GM12878 (cell line): ENCODE measurements around the gene ZCCHC13. TPM values are rescaled to one million over a fixed set of nuclear protein-coding genes. Genes with fewer than 3 reads are reported as not detected.

ENCODE experiments used
- ATAC-seq: fragments of 200-7000 bp; cut with Tn5 transposase; 3 replicates; pipeline ENCODE4 v1.9.1; 2020; ENCODE audit warnings: mild to moderate bottlenecking, moderate library complexity
- BruUV-seq: library from RNA; stranded (reverse); fragments of 400-500 nt; replicated peaks from 2 replicates; lab custom pipeline; 2021; lab: Mats Ljungman, UMichigan
- CTCF ChIA-PET: fragments of 300-600 bp; sonication (Branson Sonifier 250); formaldehyde crosslinking; extraction: SDS; loops from one replicate; lab custom pipeline; 2021; ENCODE audit warnings: inconsistent platforms; lab: Yijun Ruan, JAX
- POLR2A ChIA-PET: fragments of 350-600 bp; formaldehyde crosslinking; extraction: SDS; loops from one replicate; lab custom pipeline; 2021; ENCODE audit warnings: inconsistent platforms; lab: Charles Lee
- RAD21 ChIA-PET: fragments of 300-600 bp; sonication (Branson Sonifier 250); formaldehyde crosslinking; loops from one replicate; lab custom pipeline; 2023; ENCODE audit warnings: antibody characterized with exemption; ENCODE audit not compliant: unreplicated experiment; lab: Charles Lee
- SMC1A ChIA-PET: fragments of 300-600 bp; sonication (Branson Sonifier 250); formaldehyde crosslinking; loops from one replicate; lab custom pipeline; 2023; ENCODE audit not compliant: unreplicated experiment, uncharacterized antibody; lab: Charles Lee
- DNase-seq: peaks from one replicate; pipeline ENCODE4 v3.0.0-alpha.2; 2011; ENCODE audit warnings: low read depth, low spot score
- FAIRE-seq: peaks from 3 replicates; lab custom pipeline; 2011; peaks lifted over from hg19 to GRCh38; lab: Jason Lieb, UNC
- H2AFZ ChIP-seq: 2 replicates; pipeline ENCODE4 v1.6.0; 2011; ENCODE audit warnings: low read depth, low read length, control low read depth; ENCODE audit not compliant: control insufficient read depth
- H3K27ac ChIP-seq: 2 replicates; pipeline ENCODE4 v1.5.1; 2011; ENCODE audit warnings: control low read depth; ENCODE audit not compliant: control insufficient read depth, insufficient read depth
- H3K27me3 ChIP-seq, 2 experiments: replicated peaks in 1 of 2; 2 replicates each; pipeline versions ENCODE4 v1.6.0 to v1.6.1; 2011; ENCODE audit warnings: low read length in 1 of 2; ENCODE audit not compliant: control insufficient read depth in 2 of 2, insufficient read depth in 2 of 2
- H3K36me3 ChIP-seq, 2 experiments: 2 replicates each; pipeline ENCODE4 v1.5.1; 2011; ENCODE audit warnings: low read length in 1 of 2; ENCODE audit not compliant: control insufficient read depth in 2 of 2, insufficient read depth in 2 of 2
- H3K4me1 ChIP-seq: 2 replicates; pipeline ENCODE4 v1.6.1; 2011; ENCODE audit warnings: mild to moderate bottlenecking, low read length, moderate library complexity, mixed read lengths; ENCODE audit not compliant: control insufficient read depth, insufficient read depth
- H3K4me2 ChIP-seq: 2 replicates; pipeline ENCODE4 v1.6.0; 2011; ENCODE audit warnings: control low read depth; ENCODE audit not compliant: control insufficient read depth, insufficient read depth
- H3K4me3 ChIP-seq: fragments of 200-600 bp; sonication (generic); 2 replicates; pipeline ENCODE4 v1.5.1; 2016
- H3K79me2 ChIP-seq: 2 replicates; pipeline ENCODE4 v1.6.0; 2011; ENCODE audit warnings: low read length; ENCODE audit not compliant: control insufficient read depth, insufficient read depth
- H3K9ac ChIP-seq: 2 replicates; pipeline ENCODE4 v1.8.0; 2011; ENCODE audit warnings: low read length, control low read depth, mixed read lengths; ENCODE audit not compliant: control insufficient read depth, insufficient read depth
- H3K9me3 ChIP-seq: replicated peaks from 3 replicates; pipeline ENCODE4 v1.5.1; 2011; ENCODE audit warnings: mild to moderate bottlenecking, low read length; ENCODE audit not compliant: control insufficient read depth, insufficient read depth
- H4K20me1 ChIP-seq: 2 replicates; pipeline ENCODE4 v1.6.0; 2011; ENCODE audit not compliant: control insufficient read depth, insufficient read depth
- BACH1 ChIP-seq: fragments of 450-650 bp; IDR thresholded peaks from 2 replicates; pipeline ENCODE4 v1.6.1; 2017; ENCODE audit warnings: mild to moderate bottlenecking, borderline replicate concordance
- BHLHE40 ChIP-seq, 2 experiments: fragments of 450-650 bp in 1 of 2; IDR thresholded peaks; 2 replicates each; pipeline ENCODE4 v1.6.1; 2011 to 2017; ENCODE audit warnings: low read depth in 2 of 2, borderline replicate concordance in 1 of 2, improper control_type of control experiment in 1 of 2, low read length in 1 of 2, mild to moderate bottlenecking in 1 of 2
- CREM ChIP-seq: IDR thresholded peaks from 2 replicates; pipeline ENCODE4 v1.6.1; 2014; ENCODE audit warnings: antibody characterized with exemption, low read depth
- EED ChIP-seq: sonication (generic); IDR thresholded peaks from 2 replicates; pipeline ENCODE4 v1.6.1; 2016; ENCODE audit warnings: antibody characterized with exemption, low read depth
- EP300 ChIP-seq, 2 experiments: fragments of 150-350 bp in 1 of 2; IDR thresholded peaks; 2 replicates each; pipeline ENCODE4 v1.6.1; 2011 to 2012; ENCODE audit warnings: low read depth in 2 of 2, low read length in 2 of 2, borderline replicate concordance in 1 of 2, improper control_type of control experiment in 1 of 2, inconsistent platforms in 1 of 2; ENCODE audit not compliant: control insufficient read depth in 1 of 2
- ETV6 ChIP-seq, 2 experiments: fragments of 450-650 bp in 1 of 2; IDR thresholded peaks in 1 of 2; conservative IDR thresholded peaks in 1 of 2; 2 replicates each; pipeline ENCODE4 v1.6.1; 2014; ENCODE audit warnings: antibody characterized with exemption in 1 of 2, borderline replicate concordance in 1 of 2, low read depth in 1 of 2, mild to moderate bottlenecking in 1 of 2, moderate library complexity in 1 of 2
- EZH2 ChIP-seq: IDR thresholded peaks from 2 replicates; pipeline ENCODE4 v1.6.1; 2012; ENCODE audit warnings: low read depth, mild to moderate bottlenecking, control low read depth, inconsistent platforms, low read length, borderline replicate concordance; ENCODE audit not compliant: control insufficient read depth
- MTA3 ChIP-seq: IDR thresholded peaks from 2 replicates; pipeline ENCODE4 v1.6.1; 2012; ENCODE audit warnings: low read length, inconsistent platforms, borderline replicate concordance
- NR2C1 ChIP-seq: fragments of 450-650 bp; IDR thresholded peaks from 2 replicates; pipeline ENCODE4 v1.6.1; 2017; ENCODE audit warnings: antibody characterized with exemption, mild to moderate bottlenecking, moderate library complexity
- POLR2AphosphoS5 ChIP-seq: IDR thresholded peaks from 2 replicates; pipeline ENCODE4 v1.6.1; 2011; ENCODE audit warnings: mild to moderate bottlenecking, low read length, inconsistent platforms
- REST ChIP-seq: IDR thresholded peaks from 2 replicates; pipeline ENCODE4 v1.6.1; 2012; ENCODE audit warnings: mild to moderate bottlenecking, low read depth, low read length
- SMARCA5 ChIP-seq: fragments of 450-650 bp; IDR thresholded peaks from 2 replicates; pipeline ENCODE4 v1.6.1; 2017; ENCODE audit warnings: mild to moderate bottlenecking
- SREBF2 ChIP-seq: IDR thresholded peaks from 2 replicates; pipeline ENCODE4 v1.6.1; 2012; ENCODE audit warnings: mild to moderate bottlenecking, low read length
- STAT1 ChIP-seq: fragments of 450-650 bp; conservative IDR thresholded peaks from 2 replicates; pipeline ENCODE4 v1.6.1; 2014; ENCODE audit warnings: antibody characterized with exemption, mild to moderate bottlenecking
- STAT3 ChIP-seq: IDR thresholded peaks from 2 replicates; pipeline ENCODE4 v1.6.1; 2011; ENCODE audit warnings: low read depth, low read length, improper control_type of control experiment
- WGBS: methylation state at CpG from one replicate; pipeline ENCODE4 v1.1.6; 2016; ENCODE audit warnings: low lambda C conversion rate; ENCODE audit not compliant: insufficient replicate concordance, insufficient coverage; ENCODE audit errors: missing lambda C conversion rate; 5-methylcytosine and 5-hydroxymethylcytosine counted together
- in situ Hi-C: fragments of 300-500 bp; cut with MboI; formaldehyde crosslinking; loops from 9 replicates; pipeline ENCODE4 v1.14.3; 2018; ENCODE audit warnings: mixed read lengths
- intact Hi-C: fragments of 100-400 bp; cut with micrococcal nuclease; formaldehyde crosslinking; loops from one replicate; pipeline ENCODE4 v1.14.2; 2022; ENCODE audit not compliant: unreplicated experiment
- polyA plus RNA-seq, 11 experiments: library from polyadenylated mRNA; depleted of rRNA in 4 of 11; unstranded in 6 of 11; stranded (reverse) in 5 of 11; fragments of >200 nt; fragmentation: Nextera tagmentation in 4 of 11; fragmentation: Illumina TruSeq in 1 of 11; extraction: Ambion mirVana in 4 of 11; extraction: Trizol in 1 of 11; gene quantifications; 1 replicate in 1 of 11; 2 replicates in 10 of 11; pipeline versions ENCODE4 v1.2.1 to v1.2.3, GENCODE V29; 2011 to 2016; ENCODE audit warnings: inconsistent platforms in 2 of 11, missing spikeins in 2 of 11, low read depth in 1 of 11
- total RNA-seq, 4 experiments: library from RNA; depleted of rRNA in 3 of 4; stranded (reverse); fragments of >200 nt in 3 of 4; fragmentation: Illumina TruSeq in 1 of 4; extraction: Trizol in 1 of 4; gene quantifications; 2 replicates each; pipeline versions ENCODE4 v1.2.1 to v1.2.3, GENCODE V29; 2013 to 2021
- TF ChIP-seq, protein P1 (sequence below): fragments of 450-650 bp; IDR thresholded peaks from 2 replicates; pipeline ENCODE4 v1.6.1; 2018; ENCODE audit warnings: mild to moderate bottlenecking, low read depth, moderate library complexity; ENCODE audit not compliant: partially characterized antibody
- TF ChIP-seq, protein P2 (sequence below): fragments of 450-650 bp; IDR thresholded peaks from 2 replicates; pipeline ENCODE4 v1.6.1; 2016; ENCODE audit warnings: mild to moderate bottlenecking

The ZCCHC13 gene
- total and polyA plus RNA-seq, 10 of the 15 experiments (the other 5 are each of a cell fraction or from before 2014, with no cell fraction given), result not detected

GRCh38 chrX:74291577-74291963, 12.4 kb upstream of the ZCCHC13 start:
- no peak for DNase-seq
- in situ Hi-C loops (no loop called here), intact Hi-C loops (loop anchor here (5.0 kb wide), 1 partner anchor 59 kb away; no protein-coding TSS in a partner anchor)
- Histone ChIP-seq H2AFZ (peak overlapping the region; percentile 83), H3K27ac (peak overlapping the region; percentile 80), H3K4me2 (peak overlapping the region; percentile 42; the same call in 1 of the 2 replicates), H3K79me2 (peaks cover 51% of the 10 kb centered on the region), H3K9ac (peak overlapping the region; percentile 90), H3K4me1 (no peaks in the 10 kb centered on the region; the same call in 1 of the 2 replicates), H4K20me1 (no peaks in the 10 kb centered on the region), H3K9me3 (no peaks in the 10 kb centered on the region; the same call in 2 of the 3 replicates)
- POLR2A ChIA-PET, result no interaction called here
- SMC1A ChIA-PET, result interaction anchor here (1.2 to 1.4 kb wide), 3 partner anchors 11 to 348 kb away, joined by 3 to 5 read pairs (median 4); no protein-coding TSS in a partner anchor
- 24% methylated on average over 6 of the region's 6 CpGs for WGBS
- CTCF ChIA-PET, result no interaction called here
- no TSS peak for BruUV-seq
- RAD21 ChIA-PET, result interaction anchor here (1.3 to 1.7 kb wide), 2 partner anchors 9 to 11 kb away, joined by 5 to 8 read pairs; no protein-coding TSS in a partner anchor
- TF ChIP-seq SREBF2 (no peak), EZH2 (no peak), EP300 (IDR thresholded peaks at IDR 0.05; ENCODE audit: borderline replicate concordance in 1 of 2, control insufficient read depth in 1 of 2, low read depth in 2 of 2, low read length in 2 of 2) (no peak), NR2C1 (no peak), BACH1 (no peak), BHLHE40 (IDR thresholded peaks at IDR 0.05; ENCODE audit: borderline replicate concordance in 1 of 2, low read depth in 2 of 2, low read length in 1 of 2) (no peak), POLR2AphosphoS5 (no peak), SMARCA5 (no peak), ETV6 (conservative IDR thresholded peaks at IDR 0.05 in 1 of 2, IDR thresholded peaks at IDR 0.05 in 1 of 2; ENCODE audit: borderline replicate concordance in 1 of 2, low read depth in 1 of 2) (no peak), STAT1 (no peak), EED (no peak), STAT3 (no peak), REST (no peak), MTA3 (no peak), CREM (no peak)
- TF ChIP-seq, protein P1, sequence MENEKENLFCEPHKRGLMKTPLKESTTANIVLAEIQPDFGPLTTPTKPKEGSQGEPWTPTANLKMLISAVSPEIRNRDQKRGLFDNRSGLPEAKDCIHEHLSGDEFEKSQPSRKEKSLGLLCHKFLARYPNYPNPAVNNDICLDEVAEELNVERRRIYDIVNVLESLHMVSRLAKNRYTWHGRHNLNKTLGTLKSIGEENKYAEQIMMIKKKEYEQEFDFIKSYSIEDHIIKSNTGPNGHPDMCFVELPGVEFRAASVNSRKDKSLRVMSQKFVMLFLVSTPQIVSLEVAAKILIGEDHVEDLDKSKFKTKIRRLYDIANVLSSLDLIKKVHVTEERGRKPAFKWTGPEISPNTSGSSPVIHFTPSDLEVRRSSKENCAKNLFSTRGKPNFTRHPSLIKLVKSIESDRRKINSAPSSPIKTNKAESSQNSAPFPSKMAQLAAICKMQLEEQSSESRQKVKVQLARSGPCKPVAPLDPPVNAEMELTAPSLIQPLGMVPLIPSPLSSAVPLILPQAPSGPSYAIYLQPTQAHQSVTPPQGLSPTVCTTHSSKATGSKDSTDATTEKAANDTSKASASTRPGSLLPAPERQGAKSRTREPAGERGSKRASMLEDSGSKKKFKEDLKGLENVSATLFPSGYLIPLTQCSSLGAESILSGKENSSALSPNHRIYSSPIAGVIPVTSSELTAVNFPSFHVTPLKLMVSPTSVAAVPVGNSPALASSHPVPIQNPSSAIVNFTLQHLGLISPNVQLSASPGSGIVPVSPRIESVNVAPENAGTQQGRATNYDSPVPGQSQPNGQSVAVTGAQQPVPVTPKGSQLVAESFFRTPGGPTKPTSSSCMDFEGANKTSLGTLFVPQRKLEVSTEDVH, result no peak
- TF ChIP-seq, protein P2, sequence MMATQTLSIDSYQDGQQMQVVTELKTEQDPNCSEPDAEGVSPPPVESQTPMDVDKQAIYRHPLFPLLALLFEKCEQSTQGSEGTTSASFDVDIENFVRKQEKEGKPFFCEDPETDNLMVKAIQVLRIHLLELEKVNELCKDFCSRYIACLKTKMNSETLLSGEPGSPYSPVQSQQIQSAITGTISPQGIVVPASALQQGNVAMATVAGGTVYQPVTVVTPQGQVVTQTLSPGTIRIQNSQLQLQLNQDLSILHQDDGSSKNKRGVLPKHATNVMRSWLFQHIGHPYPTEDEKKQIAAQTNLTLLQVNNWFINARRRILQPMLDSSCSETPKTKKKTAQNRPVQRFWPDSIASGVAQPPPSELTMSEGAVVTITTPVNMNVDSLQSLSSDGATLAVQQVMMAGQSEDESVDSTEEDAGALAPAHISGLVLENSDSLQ, result no peak
- TF ChIP-seq, all 136 proteins: peak for 0
- no peaks in the 10 kb centered on the region for H3K27me3 ChIP-seq
- FAIRE-seq (no peak), ATAC-seq (peak; percentile 2; the same call in 2 of the 3 replicates)
- H3K36me3 ChIP-seq, result peaks cover 0 to 3% of the 10 kb centered on the region in 2 experiments; a peak in 2 of 4 replicates
- peak overlapping the region; percentile 69 for H3K4me3 ChIP-seq
